ENCODE results near the gene LGI4.

The LGI4 gene

GRCh38 chr19:35085947-35086346 is 48.9 kb downstream of the LGI4 start:
- no peak for DNase-seq (ENCODE audit: low spot score)

- no peak for DNase-seq (ENCODE audit: low spot score)
These were observed 50.4 kb downstream of the LGI4 start for GRCh38 chr19:35084509-35084762.

GRCh38 chr19:35083691-35084508 is 51.0 kb downstream of the LGI4 start:
- no peak for DNase-seq (ENCODE audit: low spot score)

GRCh38 chr19:35081201-35081600 is 53.7 kb downstream of the LGI4 start:
- DNase-seq (ENCODE audit: low spot score) = no peak

- no peak for DNase-seq (ENCODE audit: low spot score)
These were observed 54.2 kb downstream of the LGI4 start for GRCh38 chr19:35080613-35081170.

- DNase-seq (ENCODE audit: low spot score) = no peak
These were observed 55.0 kb downstream of the LGI4 start for GRCh38 chr19:35079826-35080225.

GRCh38 chr19:35077411-35078223 is 57.2 kb downstream of the LGI4 start:
- no peak for DNase-seq (ENCODE audit: low spot score)

GRCh38 chr19:35076657-35077056 is 58.2 kb downstream of the LGI4 start:
- no peak for DNase-seq (ENCODE audit: low spot score)

- no peak for DNase-seq (ENCODE audit: low spot score)
These were observed 58.9 kb downstream of the LGI4 start for GRCh38 chr19:35076026-35076370.

- DNase-seq (ENCODE audit: low spot score) = no peak
These were observed 59.4 kb downstream of the LGI4 start for GRCh38 chr19:35075202-35076025.
